ENCODE results near the gene SH2D4B. TPM values are rescaled to one million over a fixed set of nuclear protein-coding genes. Genes with fewer than 3 reads are reported as not detected.

The SH2D4B gene
- total RNA-seq = not detected

DNA sequence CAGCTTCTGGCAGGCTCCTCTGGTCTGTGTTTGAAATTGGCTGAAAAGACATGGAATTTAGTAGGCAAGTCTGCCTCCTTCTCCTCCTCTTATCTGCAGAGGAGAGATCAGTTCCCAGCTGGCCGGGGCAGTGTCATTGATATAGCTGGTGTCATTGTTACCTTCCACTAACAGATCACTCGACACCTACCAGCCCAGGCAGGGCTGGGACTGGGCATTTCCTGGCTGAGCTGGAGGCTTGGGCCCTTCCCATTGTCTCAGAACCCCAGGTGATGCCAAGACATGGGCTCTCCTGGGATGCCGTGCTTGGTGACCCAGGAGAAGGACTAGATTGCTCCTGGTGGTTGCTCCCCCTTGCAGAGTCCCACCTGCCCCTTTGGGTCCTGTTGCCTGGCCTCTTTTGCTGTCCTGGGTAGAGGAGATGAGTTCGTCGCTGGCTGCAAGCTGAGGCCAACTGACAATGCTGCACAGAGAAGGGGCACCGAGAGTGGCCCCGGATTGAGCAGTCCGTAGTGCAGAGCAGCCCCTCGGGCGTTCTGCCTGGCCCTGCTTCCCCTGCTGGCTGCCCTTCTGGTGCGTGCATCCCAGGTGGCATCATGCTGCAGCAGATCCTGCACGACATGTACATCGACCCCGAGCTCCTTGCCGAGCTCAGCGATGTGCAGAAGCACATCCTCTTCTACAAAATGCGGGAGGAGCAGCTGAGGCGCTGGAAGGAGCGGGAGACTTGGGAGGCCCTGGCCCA, at the start of gene SH2D4B:
TSS of gene SH2D4B (plus strand) at position 167 of the 745 bp plus-strand sequence. CDS start at position 597, 430 bp downstream.
- Histone ChIP-seq H3K27ac (no peak within 1 kb of the TSS), H3K27me3 (no peaks in the 10 kb centered on the region), H3K36me3 (no peaks in the 10 kb centered on the region), H3K4me3 (no peak within 1 kb of the TSS), H3K9me3 (no peaks in the 10 kb centered on the region), H3K4me1 (peaks cover 0 to 9% (median 0%) of the 10 kb centered on the region in 4 donors)
- DNase-seq = peak in 1 of 3 donors; percentile 34
- TF ChIP-seq CTCF (IDR thresholded peaks at IDR 0.05) = no peak

DNA sequence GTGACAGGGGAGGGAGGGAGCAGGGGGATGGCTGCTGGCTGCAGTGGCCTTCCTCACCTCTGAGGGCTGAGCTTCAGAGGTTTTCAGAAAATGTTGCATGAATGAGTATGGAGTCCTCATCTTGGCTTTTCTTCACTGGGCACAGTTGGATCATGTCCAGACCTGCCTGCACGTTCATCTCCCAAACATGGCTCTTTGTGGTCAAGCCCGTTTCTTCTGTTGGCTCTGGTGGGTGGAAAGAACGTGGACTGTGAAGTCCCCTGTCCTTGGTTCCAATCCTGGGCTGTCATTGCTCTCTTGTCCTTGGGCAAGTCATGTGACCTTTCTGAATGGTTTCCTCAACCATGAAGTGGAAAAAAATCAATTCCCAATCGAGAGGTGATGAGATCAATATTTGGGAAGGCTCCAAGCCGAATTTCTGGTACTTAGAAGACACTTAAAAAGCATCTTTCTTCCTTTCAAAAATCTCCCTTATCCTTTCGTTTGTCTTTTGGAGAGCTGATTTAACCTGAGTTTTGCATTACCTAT, 49.1 kb upstream of the SH2D4B start:
- H3K36me3 ChIP-seq = peaks cover 0 to 39% (median 0%) of the 10 kb centered on the region in 3 donors
- no peak overlapping the region for H3K4me3 ChIP-seq
- H3K4me1 ChIP-seq = peaks cover 2 to 40% (median 15%) of the 10 kb centered on the region in 4 donors
- H3K27ac ChIP-seq = peak overlapping the region in 2 of 4 donors; percentile 45 to 55
- H3K27me3 ChIP-seq = no peaks in the 10 kb centered on the region
- no peaks in the 10 kb centered on the region for H3K9me3 ChIP-seq
- TF ChIP-seq POLR2A (IDR thresholded peaks at IDR 0.05) (no peak), CTCF (IDR thresholded peaks at IDR 0.05) (no peak)
- DNase-seq = peak in 1 of 3 donors; percentile 31

- Histone ChIP-seq H3K4me3 (no peak overlapping the region), H3K4me1 (peaks cover 2 to 47% (median 16%) of the 10 kb centered on the region in 4 donors), H3K27ac (no peak overlapping the region), H3K27me3 (no peaks in the 10 kb centered on the region), H3K9me3 (no peaks in the 10 kb centered on the region), H3K36me3 (peaks cover 0 to 39% (median 0%) of the 10 kb centered on the region in 3 donors)
- peak in 1 of 3 donors; percentile 36 for DNase-seq
- TF ChIP-seq POLR2A (IDR thresholded peaks at IDR 0.05) = no peak
- TF ChIP-seq CTCF (IDR thresholded peaks at IDR 0.05) = no peak
These were observed 48.2 kb upstream of the SH2D4B start for GRCh38 chr10:80489371-80490112.

- Histone ChIP-seq H3K27me3 (no peaks in the 10 kb centered on the region), H3K36me3 (peaks cover 0 to 39% (median 0%) of the 10 kb centered on the region in 3 donors), H3K4me3 (no peak overlapping the region), H3K27ac (peak overlapping the region in 1 of 4 donors; percentile 26), H3K9me3 (no peaks in the 10 kb centered on the region), H3K4me1 (peaks cover 0 to 37% (median 10%) of the 10 kb centered on the region in 4 donors)
- DNase-seq = peak in 1 of 3 donors; percentile 46
- no peak for TF ChIP-seq POLR2A (IDR thresholded peaks at IDR 0.05)
- no peak for TF ChIP-seq CTCF (IDR thresholded peaks at IDR 0.05)
These were observed 46.2 kb upstream of the SH2D4B start for GRCh38 chr10:80491251-80492102.
